Urinary bladder (tissue), 4 donors: ENCODE results near the gene TRIM38. TPM values are rescaled to one million over a fixed set of nuclear protein-coding genes. Genes with fewer than 3 reads are reported as not detected.
A peak's percentile ranks its signal among the peaks of the same experiment; 100 is the strongest.

Experiments
- DNase-seq: peaks from one replicate; pipeline ENCODE4 v3.0.0-alpha.2; 2015; ENCODE audit errors: extremely low spot score
- H3K27ac ChIP-seq: one replicate; pipeline ENCODE4 v1.5.1; 2013; ENCODE audit warnings: low read depth, mild to moderate bottlenecking, moderate library complexity
- H3K36me3 ChIP-seq: one replicate; pipeline ENCODE4 v1.6.1; 2013; ENCODE audit warnings: mild to moderate bottlenecking, moderate library complexity; ENCODE audit not compliant: insufficient read depth
- H3K4me1 ChIP-seq: one replicate; pipeline ENCODE4 v1.6.1; 2013; ENCODE audit warnings: mild to moderate bottlenecking, moderate library complexity; ENCODE audit not compliant: insufficient read depth
- H3K4me3 ChIP-seq: one replicate; pipeline ENCODE4 v1.5.1; 2013; ENCODE audit warnings: low read depth, low read length
- WGBS: extraction: QIAGEN DNeasy Blood & Tissue Kit; methylation state at CpG from one replicate; pipeline ENCODE4 v1.1.7; 2013; 5-methylcytosine and 5-hydroxymethylcytosine counted together
- polyA plus RNA-seq: library from polyadenylated mRNA; stranded (reverse); fragments of 200-250 nt; gene quantifications from one replicate; pipeline ENCODE4 v1.2.3, GENCODE V29; 2013
- total RNA-seq: library from RNA; depleted of rRNA; stranded (reverse); fragments of >200 nt; gene quantifications from one replicate; pipeline ENCODE4 v1.2.3, GENCODE V29; 2014
- donor health status: healthy with polysubstance abuse.
- donor health status: healthy.

The TRIM38 gene
- total and polyA plus RNA-seq, 2 donors, result 4.6 to 13.4 TPM

GRCh38 chr6:26025894-26026832 is 63.6 kb downstream of the TRIM38 start:
- Histone ChIP-seq H3K4me1 (no peaks in the 10 kb centered on the region), H3K27ac (peak overlapping the region; percentile 89), H3K4me3 (peak overlapping the region; percentile 51), H3K36me3 (no peaks in the 10 kb centered on the region)
- peak; percentile 94 for DNase-seq
- under 1% methylated on average over 23 of the region's 23 CpGs for WGBS

GRCh38 chr6:26026833-26027490 is 64.4 kb downstream of the TRIM38 start:
- WGBS, result under 1% methylated on average over 44 of the region's 44 CpGs
- DNase-seq, result peak; percentile 97
- Histone ChIP-seq H3K4me3 (peak overlapping the region; percentile 51), H3K4me1 (no peaks in the 10 kb centered on the region), H3K27ac (peak overlapping the region; percentile 89), H3K36me3 (no peaks in the 10 kb centered on the region)

- H3K27ac ChIP-seq, result no peak overlapping the region
Measured at GRCh38 chr6:26027491-26028211, 65.0 kb downstream of the TRIM38 start.

GRCh38 chr6:26028212-26028745 is 65.7 kb downstream of the TRIM38 start:
- WGBS, result 83% methylated on average over 6 of the region's 6 CpGs

More at GRCh38 chr6:26027491-26028211, 65.0 kb downstream of the TRIM38 start:
- peak overlapping the region; percentile 51 for H3K4me3 ChIP-seq
- no peaks in the 10 kb centered on the region for H3K36me3 ChIP-seq
- no peaks in the 10 kb centered on the region for H3K4me1 ChIP-seq
- 55% methylated on average over 9 of the region's 9 CpGs for WGBS
- no peak for DNase-seq

GRCh38 chr6:26028746-26029569 is 66.4 kb downstream of the TRIM38 start:
- 72% methylated on average over 10 of the region's 10 CpGs for WGBS

More at GRCh38 chr6:26028212-26028745, 65.7 kb downstream of the TRIM38 start:
- Histone ChIP-seq H3K36me3 (no peaks in the 10 kb centered on the region), H3K27ac (no peak overlapping the region), H3K4me1 (no peaks in the 10 kb centered on the region), H3K4me3 (no peak overlapping the region)
- no peak for DNase-seq

GRCh38 chr6:26029570-26029856 is 66.9 kb downstream of the TRIM38 start:
- DNase-seq, result no peak
- no peak overlapping the region for H3K27ac ChIP-seq
- H3K36me3 ChIP-seq, result no peaks in the 10 kb centered on the region
- H3K4me1 ChIP-seq, result no peaks in the 10 kb centered on the region
- H3K4me3 ChIP-seq, result no peak overlapping the region

More at GRCh38 chr6:26028746-26029569, 66.4 kb downstream of the TRIM38 start:
- no peak for DNase-seq
- no peaks in the 10 kb centered on the region for H3K4me1 ChIP-seq
- no peak overlapping the region for H3K27ac ChIP-seq
- H3K36me3 ChIP-seq, result no peaks in the 10 kb centered on the region
- no peak overlapping the region for H3K4me3 ChIP-seq

- H3K36me3 ChIP-seq, result no peaks in the 10 kb centered on the region
- H3K4me1 ChIP-seq, result no peaks in the 10 kb centered on the region
- no peak overlapping the region for H3K4me3 ChIP-seq
- 68% methylated on average over 7 of the region's 7 CpGs for WGBS
- no peak for DNase-seq
- H3K27ac ChIP-seq, result no peak overlapping the region
Measured at GRCh38 chr6:26029857-26030653, 67.5 kb downstream of the TRIM38 start.

GRCh38 chr6:26030716-26031115 is 68.1 kb downstream of the TRIM38 start:
- 52% methylated on average over 3 of the region's 3 CpGs for WGBS
- H3K4me1 ChIP-seq, result no peaks in the 10 kb centered on the region
- no peak for DNase-seq

GRCh38 chr6:26031151-26031594 is 68.6 kb downstream of the TRIM38 start:
- 28% methylated on average over 5 of the region's 5 CpGs for WGBS
- Histone ChIP-seq H3K4me3 (no peak overlapping the region), H3K27ac (no peak overlapping the region), H3K36me3 (peaks cover 2% of the 10 kb centered on the region), H3K4me1 (no peaks in the 10 kb centered on the region)
- DNase-seq, result no peak

More at GRCh38 chr6:26030716-26031115, 68.1 kb downstream of the TRIM38 start:
- peaks cover 2% of the 10 kb centered on the region for H3K36me3 ChIP-seq
- no peak overlapping the region for H3K27ac ChIP-seq
- H3K4me3 ChIP-seq, result no peak overlapping the region

- WGBS, result 2% methylated on average over 44 of the region's 44 CpGs
- Histone ChIP-seq H3K36me3 (peaks cover 2% of the 10 kb centered on the region), H3K4me1 (no peaks in the 10 kb centered on the region), H3K4me3 (peak overlapping the region; percentile 23), H3K27ac (no peak overlapping the region)
- peak; percentile 97 for DNase-seq
Measured at GRCh38 chr6:26031595-26032339, 69.2 kb downstream of the TRIM38 start.

GRCh38 chr6:26032340-26033084 is 69.9 kb downstream of the TRIM38 start:
- DNase-seq, result no peak
- H3K36me3 ChIP-seq, result peaks cover 2% of the 10 kb centered on the region
- H3K4me3 ChIP-seq, result peak overlapping the region; percentile 19
- under 1% methylated on average over 19 of the region's 19 CpGs for WGBS
- no peaks in the 10 kb centered on the region for H3K4me1 ChIP-seq
- no peak overlapping the region for H3K27ac ChIP-seq
